ENCODE results near the gene HGFAC.

DNA sequence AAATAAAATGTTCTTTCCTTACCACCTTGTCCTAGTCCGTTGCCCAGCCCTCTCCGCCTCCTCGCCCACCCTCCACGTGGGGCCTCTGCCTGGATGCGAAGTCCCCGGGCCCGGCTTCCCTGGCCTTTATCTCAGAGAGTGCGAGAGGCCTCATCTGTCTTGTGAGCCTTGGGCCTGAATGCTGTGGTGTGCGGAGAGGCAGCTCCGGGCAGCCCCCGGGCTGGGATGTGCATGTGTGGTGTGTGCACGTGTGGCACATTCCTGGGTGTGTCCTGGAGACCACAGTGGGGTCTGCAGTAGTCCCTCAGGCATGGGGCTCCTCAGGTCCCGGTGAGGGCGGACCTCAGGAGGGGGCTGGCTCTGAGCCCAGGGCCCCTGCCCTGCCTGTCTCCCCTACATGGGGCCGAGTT lies 52.7 kb downstream of the HGFAC start:
- TF ChIP-seq, protein P1, sequence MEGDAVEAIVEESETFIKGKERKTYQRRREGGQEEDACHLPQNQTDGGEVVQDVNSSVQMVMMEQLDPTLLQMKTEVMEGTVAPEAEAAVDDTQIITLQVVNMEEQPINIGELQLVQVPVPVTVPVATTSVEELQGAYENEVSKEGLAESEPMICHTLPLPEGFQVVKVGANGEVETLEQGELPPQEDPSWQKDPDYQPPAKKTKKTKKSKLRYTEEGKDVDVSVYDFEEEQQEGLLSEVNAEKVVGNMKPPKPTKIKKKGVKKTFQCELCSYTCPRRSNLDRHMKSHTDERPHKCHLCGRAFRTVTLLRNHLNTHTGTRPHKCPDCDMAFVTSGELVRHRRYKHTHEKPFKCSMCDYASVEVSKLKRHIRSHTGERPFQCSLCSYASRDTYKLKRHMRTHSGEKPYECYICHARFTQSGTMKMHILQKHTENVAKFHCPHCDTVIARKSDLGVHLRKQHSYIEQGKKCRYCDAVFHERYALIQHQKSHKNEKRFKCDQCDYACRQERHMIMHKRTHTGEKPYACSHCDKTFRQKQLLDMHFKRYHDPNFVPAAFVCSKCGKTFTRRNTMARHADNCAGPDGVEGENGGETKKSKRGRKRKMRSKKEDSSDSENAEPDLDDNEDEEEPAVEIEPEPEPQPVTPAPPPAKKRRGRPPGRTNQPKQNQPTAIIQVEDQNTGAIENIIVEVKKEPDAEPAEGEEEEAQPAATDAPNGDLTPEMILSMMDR (conservative IDR thresholded peaks at IDR 0.05; ENCODE audit: low read depth, low read length) = no peak
- TF ChIP-seq EZH2phosphoT487 (IDR thresholded peaks at IDR 0.05; ENCODE audit: borderline replicate concordance, low read length) (no peak), EZH2 (IDR thresholded peaks at IDR 0.05; ENCODE audit: low read length, unreplicated experiment) (no peak)
